Neural cell (in vitro differentiated cells): ENCODE results near the gene DOK6. TPM values are rescaled to one million over a fixed set of nuclear protein-coding genes. Genes with fewer than 3 reads are reported as not detected.

Experiments
- H2AFZ ChIP-seq: fragments of 200-600, 300-800 bp; sonication (generic), shearing (Covaris generic); 2 replicates; pipeline ENCODE4 v1.6.0; 2014; ENCODE audit warnings: low read depth, mild to moderate bottlenecking, antibody characterized with exemption, low read length, moderate library complexity
- H3F3A ChIP-seq: fragments of 200-600 bp; shearing (Covaris generic); 2 replicates; pipeline ENCODE4 v1.6.1; 2016; ENCODE audit warnings: mild to moderate bottlenecking, moderate library complexity, mixed read lengths, antibody characterized with exemption, low read length; ENCODE audit not compliant: insufficient read depth, poor library complexity, severe bottlenecking
- H3K27ac ChIP-seq: fragments of 200-600, 300-800 bp; sonication (generic), shearing (Covaris generic); 2 replicates; pipeline ENCODE4 v1.5.1; 2014; ENCODE audit warnings: mild to moderate bottlenecking, low read length, moderate library complexity
- H3K27me3 ChIP-seq: fragments of 300-800, 200-600 bp; sonication (generic), shearing (Covaris generic); 2 replicates; pipeline ENCODE4 v1.6.0; 2014; ENCODE audit warnings: mild to moderate bottlenecking, low read depth, low read length, moderate library complexity; ENCODE audit not compliant: insufficient read depth
- H3K36me3 ChIP-seq: fragments of 300-800, 200-600 bp; sonication (generic), shearing (Covaris generic); 2 replicates; pipeline ENCODE4 v1.5.1; 2014; ENCODE audit warnings: mild to moderate bottlenecking, antibody characterized with exemption, low read length, moderate library complexity; ENCODE audit not compliant: insufficient read depth
- H3K4me2 ChIP-seq: fragments of 300-800, 200-600 bp; sonication (generic), shearing (Covaris generic); 2 replicates; pipeline ENCODE4 v1.6.0; 2014; ENCODE audit warnings: mild to moderate bottlenecking, low read length
- H3K4me3 ChIP-seq: fragments of 300-800, 200-600 bp; sonication (generic), shearing (Covaris generic); 2 replicates; pipeline ENCODE4 v1.5.1; 2014; ENCODE audit warnings: mild to moderate bottlenecking, low read length, moderate library complexity
- H3K79me2 ChIP-seq: fragments of 200-600 bp; shearing (Covaris generic); replicated peaks from 2 replicates; pipeline ENCODE4 v1.6.0; 2014; ENCODE audit warnings: mild to moderate bottlenecking, low read length, moderate library complexity; ENCODE audit not compliant: insufficient read depth
- H3K9ac ChIP-seq: fragments of 300-800, 200-600 bp; sonication (generic), shearing (Covaris generic); 2 replicates; pipeline ENCODE4 v1.6.1; 2016; ENCODE audit warnings: mild to moderate bottlenecking, low read length, mixed read lengths
- H3K9me2 ChIP-seq: fragments of 200-600 bp; shearing (Covaris generic); 2 replicates; pipeline ENCODE4 v1.6.1; 2016; ENCODE audit warnings: mild to moderate bottlenecking, low read length, mixed read lengths; ENCODE audit not compliant: insufficient read depth
- H3K9me3 ChIP-seq: fragments of 200-600, 300-800 bp; sonication (generic), shearing (Covaris generic); 2 replicates; pipeline ENCODE4 v1.6.1; 2016; ENCODE audit warnings: mild to moderate bottlenecking, mixed run types, low read length, moderate library complexity, mixed read lengths
- H4K20me1 ChIP-seq: fragments of 200-600 bp; shearing (Covaris generic); 2 replicates; pipeline ENCODE4 v1.6.1; 2016; ENCODE audit warnings: mild to moderate bottlenecking, mixed run types; ENCODE audit not compliant: insufficient read depth
- EP300 ChIP-seq: fragments of 450-650 bp; conservative IDR thresholded peaks from 2 replicates; pipeline ENCODE4 v1.6.1; 2014; ENCODE audit warnings: antibody characterized with exemption, mild to moderate bottlenecking, moderate library complexity; ENCODE audit not compliant: poor library complexity, severe bottlenecking
- EZH2 ChIP-seq: fragments of 200-600, 300-800 bp; shearing (Covaris generic), sonication (generic); IDR thresholded peaks from 2 replicates; pipeline ENCODE4 v1.6.1; 2014; ENCODE audit warnings: antibody characterized with exemption, low read length, borderline replicate concordance, mild to moderate bottlenecking; ENCODE audit not compliant: insufficient read depth, poor library complexity, severe bottlenecking
- MXI1 ChIP-seq: fragments of 450-650 bp; conservative IDR thresholded peaks from 2 replicates; pipeline ENCODE4 v1.6.1; 2014; ENCODE audit warnings: antibody characterized with exemption, mild to moderate bottlenecking; ENCODE audit not compliant: poor library complexity, severe bottlenecking
- POLR2AphosphoS5 ChIP-seq: IDR thresholded peaks from 2 replicates; pipeline ENCODE4 v1.6.1; 2012
- RAD21 ChIP-seq: fragments of 450-650 bp; conservative IDR thresholded peaks from 2 replicates; pipeline ENCODE4 v1.6.1; 2014; ENCODE audit warnings: antibody characterized with exemption, mild to moderate bottlenecking, moderate library complexity
- SMC3 ChIP-seq: fragments of 450-650 bp; conservative IDR thresholded peaks from 2 replicates; pipeline ENCODE4 v1.6.1; 2014; ENCODE audit warnings: antibody characterized with exemption, mild to moderate bottlenecking, moderate library complexity; ENCODE audit not compliant: poor library complexity
- TAF1 ChIP-seq: IDR thresholded peaks from 2 replicates; pipeline ENCODE4 v1.6.1; 2012; ENCODE audit warnings: low read depth
- polyA plus RNA-seq: library from polyadenylated mRNA; depleted of rRNA; stranded (reverse); fragments of >200 nt; gene quantifications from 2 replicates; pipeline ENCODE4 v1.2.3, GENCODE V29; 2014
- TF ChIP-seq, protein P1 (sequence below): IDR thresholded peaks from 2 replicates; pipeline ENCODE4 v1.6.1; 2012; ENCODE audit warnings: borderline replicate concordance
- TF ChIP-seq, protein P2 (sequence below): fragments of 450-650 bp; IDR thresholded peaks from 2 replicates; pipeline ENCODE4 v1.5.1; 2014; ENCODE audit warnings: antibody characterized with exemption, mild to moderate bottlenecking, moderate library complexity; ENCODE audit not compliant: poor library complexity, severe bottlenecking

Gene DOK6
- polyA plus RNA-seq, 1 donor from 2014 or later: 9.7 TPM

- no peak overlapping the region for H3K4me3 ChIP-seq
- H3K36me3 ChIP-seq: no peaks in the 10 kb centered on the region
- TF ChIP-seq POLR2AphosphoS5 (no peak), RAD21 (no peak), EZH2 (no peak), TAF1 (no peak), SMC3 (no peak), EP300 (no peak), MXI1 (no peak)
- TF ChIP-seq, protein P1, sequence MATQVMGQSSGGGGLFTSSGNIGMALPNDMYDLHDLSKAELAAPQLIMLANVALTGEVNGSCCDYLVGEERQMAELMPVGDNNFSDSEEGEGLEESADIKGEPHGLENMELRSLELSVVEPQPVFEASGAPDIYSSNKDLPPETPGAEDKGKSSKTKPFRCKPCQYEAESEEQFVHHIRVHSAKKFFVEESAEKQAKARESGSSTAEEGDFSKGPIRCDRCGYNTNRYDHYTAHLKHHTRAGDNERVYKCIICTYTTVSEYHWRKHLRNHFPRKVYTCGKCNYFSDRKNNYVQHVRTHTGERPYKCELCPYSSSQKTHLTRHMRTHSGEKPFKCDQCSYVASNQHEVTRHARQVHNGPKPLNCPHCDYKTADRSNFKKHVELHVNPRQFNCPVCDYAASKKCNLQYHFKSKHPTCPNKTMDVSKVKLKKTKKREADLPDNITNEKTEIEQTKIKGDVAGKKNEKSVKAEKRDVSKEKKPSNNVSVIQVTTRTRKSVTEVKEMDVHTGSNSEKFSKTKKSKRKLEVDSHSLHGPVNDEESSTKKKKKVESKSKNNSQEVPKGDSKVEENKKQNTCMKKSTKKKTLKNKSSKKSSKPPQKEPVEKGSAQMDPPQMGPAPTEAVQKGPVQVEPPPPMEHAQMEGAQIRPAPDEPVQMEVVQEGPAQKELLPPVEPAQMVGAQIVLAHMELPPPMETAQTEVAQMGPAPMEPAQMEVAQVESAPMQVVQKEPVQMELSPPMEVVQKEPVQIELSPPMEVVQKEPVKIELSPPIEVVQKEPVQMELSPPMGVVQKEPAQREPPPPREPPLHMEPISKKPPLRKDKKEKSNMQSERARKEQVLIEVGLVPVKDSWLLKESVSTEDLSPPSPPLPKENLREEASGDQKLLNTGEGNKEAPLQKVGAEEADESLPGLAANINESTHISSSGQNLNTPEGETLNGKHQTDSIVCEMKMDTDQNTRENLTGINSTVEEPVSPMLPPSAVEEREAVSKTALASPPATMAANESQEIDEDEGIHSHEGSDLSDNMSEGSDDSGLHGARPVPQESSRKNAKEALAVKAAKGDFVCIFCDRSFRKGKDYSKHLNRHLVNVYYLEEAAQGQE: no peak
- TF ChIP-seq, protein P2, sequence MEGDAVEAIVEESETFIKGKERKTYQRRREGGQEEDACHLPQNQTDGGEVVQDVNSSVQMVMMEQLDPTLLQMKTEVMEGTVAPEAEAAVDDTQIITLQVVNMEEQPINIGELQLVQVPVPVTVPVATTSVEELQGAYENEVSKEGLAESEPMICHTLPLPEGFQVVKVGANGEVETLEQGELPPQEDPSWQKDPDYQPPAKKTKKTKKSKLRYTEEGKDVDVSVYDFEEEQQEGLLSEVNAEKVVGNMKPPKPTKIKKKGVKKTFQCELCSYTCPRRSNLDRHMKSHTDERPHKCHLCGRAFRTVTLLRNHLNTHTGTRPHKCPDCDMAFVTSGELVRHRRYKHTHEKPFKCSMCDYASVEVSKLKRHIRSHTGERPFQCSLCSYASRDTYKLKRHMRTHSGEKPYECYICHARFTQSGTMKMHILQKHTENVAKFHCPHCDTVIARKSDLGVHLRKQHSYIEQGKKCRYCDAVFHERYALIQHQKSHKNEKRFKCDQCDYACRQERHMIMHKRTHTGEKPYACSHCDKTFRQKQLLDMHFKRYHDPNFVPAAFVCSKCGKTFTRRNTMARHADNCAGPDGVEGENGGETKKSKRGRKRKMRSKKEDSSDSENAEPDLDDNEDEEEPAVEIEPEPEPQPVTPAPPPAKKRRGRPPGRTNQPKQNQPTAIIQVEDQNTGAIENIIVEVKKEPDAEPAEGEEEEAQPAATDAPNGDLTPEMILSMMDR: no peak
- H3K9me3 ChIP-seq: no peaks in the 10 kb centered on the region
- H4K20me1 ChIP-seq: no peaks in the 10 kb centered on the region
- H3K9me2 ChIP-seq: no peaks in the 10 kb centered on the region
- no peaks in the 10 kb centered on the region for H3K79me2 ChIP-seq
- no peak overlapping the region for H2AFZ ChIP-seq
- no peaks in the 10 kb centered on the region for H3K27me3 ChIP-seq
- no peak overlapping the region for H3K9ac ChIP-seq
- no peak overlapping the region for H3K27ac ChIP-seq
- no peaks in the 10 kb centered on the region for H3F3A ChIP-seq
- no peak overlapping the region for H3K4me2 ChIP-seq
Observed at GRCh38 chr18:69651243-69651642, 250.6 kb downstream of the DOK6 start.

DNA sequence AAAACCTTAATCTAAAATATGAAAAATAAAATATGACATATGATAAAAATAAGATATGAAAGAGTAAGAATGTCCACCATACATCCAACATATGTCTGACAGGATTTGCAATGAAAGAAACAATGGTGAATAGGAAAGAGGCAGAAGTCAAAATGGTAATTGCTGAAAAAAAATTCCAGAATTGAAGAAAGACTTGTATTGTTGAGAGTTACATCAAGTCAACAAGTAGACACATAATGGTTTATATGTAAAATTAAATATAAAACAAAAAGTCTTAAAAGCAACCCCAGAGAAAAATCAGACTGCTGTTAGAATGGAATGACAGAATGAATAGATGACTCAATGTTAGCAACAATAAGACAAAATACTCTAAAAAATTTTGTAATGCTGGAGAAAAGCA is 255.1 kb downstream of the DOK6 start:
- Histone ChIP-seq H3K4me2 (no peak overlapping the region), H3K27me3 (no peaks in the 10 kb centered on the region), H3K36me3 (no peaks in the 10 kb centered on the region)

DNA sequence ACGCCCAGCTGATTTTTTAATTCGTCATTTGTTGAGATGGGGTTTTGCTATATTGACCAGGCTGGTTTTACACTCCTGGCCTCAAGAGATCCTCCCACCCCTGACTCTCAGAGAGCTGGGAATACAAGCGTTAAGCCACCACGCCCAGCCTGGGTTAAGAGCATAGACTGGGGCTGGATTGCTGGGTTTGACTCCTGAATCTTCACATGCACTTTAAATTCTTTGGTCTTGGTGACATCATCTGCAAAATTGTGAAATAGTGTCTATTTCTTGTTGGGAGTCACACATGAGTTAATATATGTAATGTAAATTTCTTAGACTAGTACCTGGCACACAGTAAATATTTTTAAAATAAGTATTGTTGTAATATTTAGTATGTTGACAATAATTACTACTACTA is 257.4 kb downstream of the DOK6 start:
- H3K9ac ChIP-seq: no peak overlapping the region
- H3K27ac ChIP-seq: no peak overlapping the region
- H3K27me3 ChIP-seq: no peaks in the 10 kb centered on the region
- no peaks in the 10 kb centered on the region for H3K79me2 ChIP-seq
- no peaks in the 10 kb centered on the region for H4K20me1 ChIP-seq
- no peaks in the 10 kb centered on the region for H3K9me3 ChIP-seq
- H3K4me3 ChIP-seq: no peak overlapping the region
- no peak overlapping the region for H3K4me2 ChIP-seq
- H2AFZ ChIP-seq: no peak overlapping the region
- TF ChIP-seq MXI1 (no peak), EP300 (no peak), RAD21 (no peak), TAF1 (no peak), EZH2 (no peak), POLR2AphosphoS5 (no peak), SMC3 (no peak)
- TF ChIP-seq, protein P1: no peak
- TF ChIP-seq, protein P2: no peak
- H3F3A ChIP-seq: no peaks in the 10 kb centered on the region
- H3K36me3 ChIP-seq: no peaks in the 10 kb centered on the region
- no peaks in the 10 kb centered on the region for H3K9me2 ChIP-seq

More for the DNA sequence above, 255.1 kb downstream of the DOK6 start:
- H3K79me2 ChIP-seq: no peaks in the 10 kb centered on the region
- H3F3A ChIP-seq: no peaks in the 10 kb centered on the region
- no peak overlapping the region for H3K4me3 ChIP-seq
- H3K27ac ChIP-seq: no peak overlapping the region
- no peaks in the 10 kb centered on the region for H4K20me1 ChIP-seq
- no peak overlapping the region for H2AFZ ChIP-seq
- H3K9ac ChIP-seq: no peak overlapping the region
- no peaks in the 10 kb centered on the region for H3K9me3 ChIP-seq
- H3K9me2 ChIP-seq: no peaks in the 10 kb centered on the region
- TF ChIP-seq EP300 (no peak), TAF1 (no peak), EZH2 (no peak)
